Tracheal epithelial cell (primary cell): ENCODE data around the gene PLCB2. TPM values are rescaled to one million over a fixed set of nuclear protein-coding genes. Genes with fewer than 3 reads are reported as not detected.

ENCODE experiments used
- total RNA-seq: library from RNA; depleted of rRNA; stranded (reverse); fragments of >200 nt; gene quantifications from 2 replicates; pipeline ENCODE4 v1.2.1, GENCODE V29; 2014

Gene PLCB2, protein sequence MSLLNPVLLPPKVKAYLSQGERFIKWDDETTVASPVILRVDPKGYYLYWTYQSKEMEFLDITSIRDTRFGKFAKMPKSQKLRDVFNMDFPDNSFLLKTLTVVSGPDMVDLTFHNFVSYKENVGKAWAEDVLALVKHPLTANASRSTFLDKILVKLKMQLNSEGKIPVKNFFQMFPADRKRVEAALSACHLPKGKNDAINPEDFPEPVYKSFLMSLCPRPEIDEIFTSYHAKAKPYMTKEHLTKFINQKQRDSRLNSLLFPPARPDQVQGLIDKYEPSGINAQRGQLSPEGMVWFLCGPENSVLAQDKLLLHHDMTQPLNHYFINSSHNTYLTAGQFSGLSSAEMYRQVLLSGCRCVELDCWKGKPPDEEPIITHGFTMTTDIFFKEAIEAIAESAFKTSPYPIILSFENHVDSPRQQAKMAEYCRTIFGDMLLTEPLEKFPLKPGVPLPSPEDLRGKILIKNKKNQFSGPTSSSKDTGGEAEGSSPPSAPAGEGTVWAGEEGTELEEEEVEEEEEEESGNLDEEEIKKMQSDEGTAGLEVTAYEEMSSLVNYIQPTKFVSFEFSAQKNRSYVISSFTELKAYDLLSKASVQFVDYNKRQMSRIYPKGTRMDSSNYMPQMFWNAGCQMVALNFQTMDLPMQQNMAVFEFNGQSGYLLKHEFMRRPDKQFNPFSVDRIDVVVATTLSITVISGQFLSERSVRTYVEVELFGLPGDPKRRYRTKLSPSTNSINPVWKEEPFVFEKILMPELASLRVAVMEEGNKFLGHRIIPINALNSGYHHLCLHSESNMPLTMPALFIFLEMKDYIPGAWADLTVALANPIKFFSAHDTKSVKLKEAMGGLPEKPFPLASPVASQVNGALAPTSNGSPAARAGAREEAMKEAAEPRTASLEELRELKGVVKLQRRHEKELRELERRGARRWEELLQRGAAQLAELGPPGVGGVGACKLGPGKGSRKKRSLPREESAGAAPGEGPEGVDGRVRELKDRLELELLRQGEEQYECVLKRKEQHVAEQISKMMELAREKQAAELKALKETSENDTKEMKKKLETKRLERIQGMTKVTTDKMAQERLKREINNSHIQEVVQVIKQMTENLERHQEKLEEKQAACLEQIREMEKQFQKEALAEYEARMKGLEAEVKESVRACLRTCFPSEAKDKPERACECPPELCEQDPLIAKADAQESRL
- under 0.01 TPM in 1 of 2 replicates, not detected in the other for total RNA-seq

DNA sequence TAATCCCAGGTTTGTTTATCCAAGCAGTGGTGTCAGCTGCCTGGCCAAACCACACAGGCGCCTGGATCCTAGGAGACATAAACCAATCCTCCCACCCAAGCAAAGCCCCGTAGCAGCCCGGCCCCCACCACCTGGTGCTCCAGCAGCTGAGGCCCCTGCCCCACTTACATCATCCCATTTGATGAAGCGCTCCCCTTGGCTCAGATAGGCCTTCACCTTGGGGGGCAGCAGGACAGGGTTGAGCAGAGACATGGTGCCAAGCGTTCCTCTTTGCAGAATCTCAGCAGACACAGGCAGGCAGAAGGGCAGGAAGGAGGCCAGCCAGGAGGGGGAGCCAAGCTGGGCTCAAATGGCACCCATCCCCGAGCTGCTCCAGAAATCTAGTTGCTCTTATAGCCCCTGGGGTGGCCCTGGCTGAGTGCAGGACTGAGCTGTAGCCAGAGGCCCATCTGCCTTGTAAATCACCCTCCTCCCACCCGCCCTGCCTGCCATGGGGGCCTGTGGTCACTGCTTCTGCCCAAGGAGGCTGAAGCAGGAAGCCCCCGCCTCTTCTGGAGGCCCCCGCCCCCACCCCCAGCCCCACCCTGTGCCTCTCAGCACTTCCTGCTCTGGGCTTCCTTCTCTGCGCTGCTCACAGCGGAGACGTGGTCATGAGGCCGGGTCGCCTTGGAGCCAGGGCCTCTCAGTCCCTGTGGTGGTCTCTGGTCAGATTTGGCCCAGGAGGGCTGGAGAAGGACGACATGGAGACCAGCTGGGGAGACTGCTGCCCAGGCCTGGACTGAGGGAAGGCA, at the start of gene PLCB2:
Gene PLCB2 (minus strand): TSS at position 515 of the 791 bp plus-strand sequence. CDS start 263 bp downstream, at position 252.

DNA sequence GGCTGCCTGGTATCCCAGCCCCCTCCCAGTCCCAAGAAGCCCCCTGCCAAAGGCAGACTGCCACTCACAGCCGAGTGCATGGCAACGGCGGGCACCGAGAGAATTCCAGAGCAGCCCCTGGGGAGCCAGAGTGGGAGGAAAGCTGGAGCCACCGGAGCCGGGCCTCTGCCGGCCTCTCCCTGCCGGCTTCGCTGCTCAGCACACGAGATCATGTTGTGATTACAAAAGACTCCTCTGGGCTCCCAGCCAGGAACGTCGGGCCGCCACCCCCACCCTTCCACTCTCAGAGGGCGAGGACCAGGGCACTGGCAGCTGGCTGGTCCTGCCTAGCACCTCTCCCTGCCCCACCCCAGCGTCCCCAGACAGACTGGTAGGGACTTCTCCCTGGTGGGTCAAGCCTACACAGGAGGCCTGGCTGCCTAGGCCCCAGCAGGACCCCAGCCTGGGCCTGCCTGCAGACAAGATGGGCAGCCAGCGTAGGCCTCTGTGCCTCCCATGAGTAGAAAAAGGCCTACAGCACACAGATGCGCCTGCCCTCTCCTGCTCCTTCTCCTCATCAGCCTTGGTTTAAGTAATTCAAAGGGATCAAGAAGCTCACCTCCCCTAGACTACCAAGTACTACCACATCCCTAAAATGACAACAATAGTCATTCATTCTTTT, 33.1 kb upstream of the PLCB2 start, which contains the start of gene CCDC9B:
Gene CCDC9B (minus strand): TSS at position 200 of the 661 bp plus-strand sequence. CDS start 120 bp downstream, at position 80.

DNA sequence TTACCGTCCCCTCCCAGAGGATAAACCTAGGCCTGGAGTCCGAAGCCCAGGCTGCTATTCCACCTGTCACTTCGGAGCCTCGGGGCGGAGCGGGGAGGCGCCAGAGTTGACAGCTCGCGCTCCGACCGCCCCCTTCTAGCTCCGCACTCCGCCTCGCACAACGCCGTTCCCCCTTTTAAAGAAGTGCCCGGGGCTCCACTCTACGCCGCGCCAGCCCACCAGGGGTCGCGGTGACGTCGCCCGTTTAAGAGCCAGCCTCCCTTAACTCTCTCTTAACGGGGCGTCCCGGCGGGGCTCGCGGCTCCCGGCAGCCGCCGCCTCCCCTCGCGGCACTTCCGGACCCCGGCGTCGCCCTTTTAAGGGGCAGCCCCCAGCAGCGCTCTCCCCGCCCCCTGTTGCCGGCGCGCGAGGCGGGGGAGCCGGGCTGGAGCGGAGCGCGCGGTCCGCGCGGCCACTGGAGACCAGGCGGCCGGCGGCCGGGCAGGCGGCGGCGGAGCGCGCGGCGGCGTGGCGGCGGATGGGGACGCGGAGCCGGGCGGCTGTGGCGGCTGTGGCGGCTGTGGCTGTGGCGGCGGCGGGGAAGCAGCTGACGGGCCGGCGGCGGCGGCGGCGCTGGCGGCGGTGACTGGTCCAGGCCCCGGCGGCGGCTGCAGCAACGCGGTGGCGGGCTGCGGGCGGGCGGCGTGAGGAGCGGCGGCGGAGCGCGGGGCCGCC, 15.7 kb upstream of the PLCB2 start, which contains the start of gene INAFM2:
Gene INAFM2 (plus strand): TSS at position 454 of the 714 bp plus-strand sequence. CDS start 364 bp downstream, outside the sequence.

DNA sequence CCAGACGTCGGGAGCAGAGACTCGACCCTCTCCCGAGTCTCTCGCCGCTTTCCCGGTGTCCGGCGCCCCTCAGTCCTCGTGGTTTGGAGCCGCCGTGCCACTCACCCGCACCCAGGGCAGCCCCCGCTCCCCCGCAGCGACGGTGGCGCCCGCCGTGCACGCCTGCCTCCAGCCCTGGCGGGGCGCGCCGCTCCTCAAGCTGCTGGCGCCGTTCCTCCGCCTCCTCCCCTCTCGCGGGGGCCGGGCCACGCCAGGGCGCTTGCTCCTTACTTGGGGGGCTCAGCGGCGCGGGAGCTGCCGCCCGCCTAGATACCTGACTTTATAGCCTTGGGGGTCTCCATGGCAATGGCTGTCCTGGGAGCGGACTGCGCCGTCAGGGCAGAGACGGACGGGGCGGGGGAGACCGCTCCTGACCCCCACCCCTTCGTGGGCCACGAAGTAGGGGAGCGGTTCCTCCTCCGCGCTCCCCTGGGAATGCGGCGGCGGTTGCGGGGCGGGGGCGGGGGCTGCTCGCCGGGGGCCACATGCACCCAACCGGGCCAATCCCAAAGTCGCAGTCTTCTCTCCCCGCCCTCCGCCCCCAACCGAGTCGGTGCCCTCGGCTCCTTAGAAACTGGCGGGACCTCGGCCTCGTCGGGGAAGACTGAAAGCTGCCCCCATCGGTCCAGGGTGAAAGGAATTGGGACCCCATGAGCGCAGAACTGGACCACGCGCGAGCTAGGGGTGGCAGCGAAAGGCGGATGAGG, 24.7 kb downstream of the PLCB2 start, which contains the start of gene ANKRD63:
Gene ANKRD63 (minus strand): TSS at position 196 of the 746 bp plus-strand sequence. CDS start 478 bp downstream, outside the sequence.

DNA sequence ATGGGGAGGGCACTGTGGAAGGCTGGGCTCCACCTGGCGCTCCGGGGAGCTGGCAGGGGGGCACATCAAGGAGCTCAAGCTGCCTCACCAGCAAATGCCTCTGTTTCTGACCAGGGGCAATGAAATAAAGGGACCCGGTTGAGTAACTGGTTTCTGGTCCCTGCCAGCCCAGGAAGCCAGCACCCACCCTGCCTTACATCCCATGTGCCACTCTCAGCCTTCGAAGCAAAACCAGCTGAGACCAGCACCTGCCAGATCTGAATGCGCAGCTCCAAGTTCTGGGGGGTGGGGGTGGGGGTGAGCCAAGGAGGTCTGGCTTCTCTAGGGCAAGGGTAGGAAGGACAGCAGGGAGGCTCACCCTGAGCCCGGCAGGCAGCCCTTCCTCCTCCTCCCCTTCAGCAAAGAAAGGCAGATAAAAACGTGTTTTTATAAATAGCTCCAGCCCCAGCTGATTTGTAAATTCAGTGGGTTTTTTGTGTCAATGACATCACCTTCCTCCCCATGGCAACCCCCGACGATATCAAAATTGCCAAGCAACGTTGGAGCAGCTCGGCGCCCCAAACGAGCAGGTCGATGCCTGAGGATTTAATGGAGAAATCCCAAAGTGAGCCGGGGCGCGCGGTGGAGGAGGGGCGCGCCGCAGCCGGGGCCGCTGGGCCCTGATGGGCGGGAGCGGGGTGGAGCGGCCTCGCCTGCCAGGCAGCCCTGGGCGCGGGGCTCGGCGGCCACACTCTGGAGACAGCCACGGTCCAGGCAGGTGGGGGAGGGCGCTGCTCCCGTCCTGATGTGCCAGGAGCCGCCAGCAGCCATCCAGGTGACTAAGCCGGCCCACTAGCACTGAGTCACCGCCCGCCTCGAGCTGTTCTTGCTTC, 69.0 kb downstream of the PLCB2 start, which contains the start of gene PAK6:
Gene PAK6 (plus strand): TSS at position 532 of the 872 bp plus-strand sequence. CDS start 25,723 bp downstream, outside the sequence.

Other genes with a start within 250 kb of the PLCB2 start
- gene BMF, start 199.1 kb downstream of the PLCB2 start, total RNA-seq = 0.85 and 2.4 TPM in 2 replicates
- 1.7 and 2.3 TPM in 2 replicates for gene BUB1B, start 146.9 kb downstream of the PLCB2 start, total RNA-seq
- gene PAK6, start 68.9 kb downstream of the PLCB2 start, total RNA-seq = 12.8 and 13.4 TPM in 2 replicates
- gene ANKRD63, start 24.9 kb downstream of the PLCB2 start, total RNA-seq = not detected in 2 replicates
- gene INAFM2, start 15.8 kb upstream of the PLCB2 start, total RNA-seq = 8.3 and 10.6 TPM in 2 replicates
- 5.3 and 36.4 TPM in 2 replicates for gene CCDC9B, start 33.0 kb upstream of the PLCB2 start, total RNA-seq
- not detected in 2 replicates for gene PHGR1, start 43.1 kb upstream of the PLCB2 start, total RNA-seq
- gene DISP2, start 50.3 kb upstream of the PLCB2 start, total RNA-seq = under 0.01 TPM in 2 replicates
- 36.1 and 38.2 TPM in 2 replicates for gene KNSTRN, start 74.8 kb upstream of the PLCB2 start, total RNA-seq
- 18.3 and 21.9 TPM in 2 replicates for gene IVD, start 97.9 kb upstream of the PLCB2 start, total RNA-seq
- gene BAHD1, start 133.0 kb upstream of the PLCB2 start, total RNA-seq = 5.3 TPM in 2 replicates
- gene CHST14, start 163.0 kb upstream of the PLCB2 start, total RNA-seq = 2.3 and 2.9 TPM in 2 replicates